ENCODE data around the gene CREB3L1.

The CREB3L1 gene

DNA sequence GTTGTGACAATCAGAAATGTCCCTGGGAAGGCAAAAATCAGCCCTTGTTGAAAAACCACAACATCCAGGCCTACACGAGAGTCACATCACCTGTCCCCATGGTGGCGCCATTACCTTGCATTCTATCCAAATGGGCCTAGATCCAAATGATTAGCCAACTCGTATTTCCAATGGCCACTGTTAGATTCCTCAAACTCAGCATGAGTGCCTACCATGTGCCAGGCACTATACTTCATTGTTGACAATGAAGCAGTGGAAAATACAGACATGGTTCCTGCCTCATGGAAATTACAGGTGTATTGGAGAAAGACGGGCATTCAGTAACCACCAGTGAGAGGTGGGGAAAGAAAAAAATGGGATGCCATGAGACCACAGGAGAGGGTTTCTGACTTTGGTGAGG lies 29.8 kb upstream of the CREB3L1 start:
- TF ChIP-seq, protein P1, sequence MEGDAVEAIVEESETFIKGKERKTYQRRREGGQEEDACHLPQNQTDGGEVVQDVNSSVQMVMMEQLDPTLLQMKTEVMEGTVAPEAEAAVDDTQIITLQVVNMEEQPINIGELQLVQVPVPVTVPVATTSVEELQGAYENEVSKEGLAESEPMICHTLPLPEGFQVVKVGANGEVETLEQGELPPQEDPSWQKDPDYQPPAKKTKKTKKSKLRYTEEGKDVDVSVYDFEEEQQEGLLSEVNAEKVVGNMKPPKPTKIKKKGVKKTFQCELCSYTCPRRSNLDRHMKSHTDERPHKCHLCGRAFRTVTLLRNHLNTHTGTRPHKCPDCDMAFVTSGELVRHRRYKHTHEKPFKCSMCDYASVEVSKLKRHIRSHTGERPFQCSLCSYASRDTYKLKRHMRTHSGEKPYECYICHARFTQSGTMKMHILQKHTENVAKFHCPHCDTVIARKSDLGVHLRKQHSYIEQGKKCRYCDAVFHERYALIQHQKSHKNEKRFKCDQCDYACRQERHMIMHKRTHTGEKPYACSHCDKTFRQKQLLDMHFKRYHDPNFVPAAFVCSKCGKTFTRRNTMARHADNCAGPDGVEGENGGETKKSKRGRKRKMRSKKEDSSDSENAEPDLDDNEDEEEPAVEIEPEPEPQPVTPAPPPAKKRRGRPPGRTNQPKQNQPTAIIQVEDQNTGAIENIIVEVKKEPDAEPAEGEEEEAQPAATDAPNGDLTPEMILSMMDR (conservative IDR thresholded peaks at IDR 0.05; ENCODE audit: low read depth, low read length), result peak; percentile 46; the same call in 1 of the 2 replicates
- H3K79me2 ChIP-seq (ENCODE audit: insufficient read depth, low read depth), result no peaks in the 10 kb centered on the region
- no peak overlapping the region for H2AFZ ChIP-seq (ENCODE audit: low read depth)
- H4K20me1 ChIP-seq (ENCODE audit: insufficient read depth), result no peaks in the 10 kb centered on the region
- H3K4me3 ChIP-seq (IDR thresholded peaks at IDR 0.05; ENCODE audit: insufficient read depth, low read depth, low read length), result no peak overlapping the region
- H3K27ac ChIP-seq, result no peak overlapping the region
- H3K4me1 ChIP-seq (ENCODE audit: low read depth, poor library complexity, severe bottlenecking), result peaks cover 11% of the 10 kb centered on the region
- no peak overlapping the region for H3K4me2 ChIP-seq
- no peaks in the 10 kb centered on the region for H3K27me3 ChIP-seq (ENCODE audit: insufficient read depth, low read depth)
- no peak overlapping the region for H3K9ac ChIP-seq
- no peaks in the 10 kb centered on the region for H3K36me3 ChIP-seq (ENCODE audit: insufficient read depth)

DNA sequence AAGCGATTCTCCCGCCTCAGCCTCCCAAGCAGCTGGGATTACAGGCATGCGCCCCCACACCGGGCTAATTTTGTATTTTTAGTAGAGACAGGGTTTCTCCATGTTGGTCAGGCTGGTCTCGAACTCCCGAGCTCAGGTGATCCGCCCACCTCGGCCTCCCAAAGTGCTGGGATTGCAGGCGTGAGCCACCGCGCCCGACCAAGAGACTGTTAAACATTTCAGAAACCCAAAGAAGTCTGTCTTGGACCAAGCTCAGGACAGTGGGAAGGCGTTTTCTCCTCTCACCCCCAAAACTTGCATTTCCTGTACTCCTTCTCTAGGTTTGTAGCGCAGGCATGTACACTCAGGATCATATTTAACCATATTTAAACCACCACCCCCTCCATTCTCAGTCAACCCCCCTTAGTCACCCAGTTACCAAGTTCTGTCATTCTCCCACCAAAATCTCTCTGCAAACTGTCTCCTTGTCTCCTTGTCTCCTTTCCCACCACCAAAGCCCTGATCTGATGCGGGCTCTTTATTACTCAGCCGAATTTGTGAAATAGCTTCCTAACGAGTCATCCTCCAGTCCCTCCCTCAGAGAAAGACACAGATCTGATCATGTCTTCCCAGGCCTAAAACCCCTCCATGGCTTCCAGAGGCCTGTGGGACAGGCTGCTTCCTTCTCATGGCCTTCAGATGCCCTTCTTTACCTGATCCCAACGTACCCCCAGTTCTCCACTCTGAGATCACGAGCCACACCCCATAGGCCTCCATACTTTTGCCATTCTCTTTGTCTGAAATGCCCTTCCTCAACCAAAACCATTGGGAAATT lies 29.0 kb upstream of the CREB3L1 start:
- Histone ChIP-seq H2AFZ (ENCODE audit: low read depth) (no peak overlapping the region), H3K27ac (no peak overlapping the region), H3K4me2 (no peak overlapping the region), H4K20me1 (ENCODE audit: insufficient read depth) (no peaks in the 10 kb centered on the region), H3K4me1 (ENCODE audit: low read depth, poor library complexity, severe bottlenecking) (peaks cover 8% of the 10 kb centered on the region), H3K4me3 (IDR thresholded peaks at IDR 0.05; ENCODE audit: insufficient read depth, low read depth, low read length) (no peak overlapping the region), H3K79me2 (ENCODE audit: insufficient read depth, low read depth) (no peaks in the 10 kb centered on the region), H3K36me3 (ENCODE audit: insufficient read depth) (no peaks in the 10 kb centered on the region), H3K27me3 (ENCODE audit: insufficient read depth, low read depth) (no peaks in the 10 kb centered on the region), H3K9ac (no peak overlapping the region)
- TF ChIP-seq, protein P1 (conservative IDR thresholded peaks at IDR 0.05; ENCODE audit: low read depth, low read length), result no peak

DNA sequence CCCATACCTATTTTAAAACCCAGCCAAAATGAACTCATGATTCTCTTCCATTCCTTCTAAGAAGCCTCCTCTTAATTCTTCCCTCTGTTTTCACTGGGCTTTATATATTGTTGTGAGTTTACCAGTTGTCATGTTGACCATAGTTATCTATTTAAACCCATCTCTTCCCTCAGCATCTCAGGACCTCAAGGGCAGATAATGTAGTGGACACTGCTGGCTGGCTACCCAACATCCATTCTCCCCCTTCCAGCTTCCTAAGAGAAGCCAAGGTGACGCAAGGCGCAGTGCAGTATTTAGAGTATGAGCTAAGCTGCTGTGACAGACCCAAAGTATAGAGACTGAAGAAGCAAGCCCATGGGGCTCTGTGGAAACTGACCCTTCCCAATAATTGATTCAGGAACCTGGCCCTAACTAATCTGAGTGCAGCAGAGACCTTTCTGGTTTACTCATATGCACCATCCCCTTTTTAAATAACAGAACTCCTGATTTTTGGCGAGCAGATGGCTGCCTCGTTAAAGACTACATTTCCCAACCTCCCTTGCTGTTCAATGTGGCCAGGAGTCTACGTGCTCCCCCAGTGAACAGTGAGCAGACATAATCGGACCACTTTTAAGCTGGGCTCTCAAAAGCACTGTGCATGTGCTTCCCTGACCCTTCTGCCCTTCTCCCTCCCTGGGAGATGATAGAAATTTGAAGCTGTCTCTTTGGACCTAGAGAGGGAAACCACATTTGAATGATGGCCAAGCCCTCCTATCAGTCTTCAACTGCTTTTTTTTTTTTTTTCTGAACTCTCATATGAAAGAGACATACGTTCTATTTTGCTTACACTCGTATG lies 28.1 kb upstream of the CREB3L1 start:
- Histone ChIP-seq H3K9ac (no peak overlapping the region), H3K4me1 (ENCODE audit: low read depth, poor library complexity, severe bottlenecking) (no peaks in the 10 kb centered on the region), H3K4me2 (no peak overlapping the region), H3K4me3 (IDR thresholded peaks at IDR 0.05; ENCODE audit: insufficient read depth, low read depth, low read length) (no peak overlapping the region), H4K20me1 (ENCODE audit: insufficient read depth) (no peaks in the 10 kb centered on the region), H3K79me2 (ENCODE audit: insufficient read depth, low read depth) (no peaks in the 10 kb centered on the region), H3K27me3 (ENCODE audit: insufficient read depth, low read depth) (no peaks in the 10 kb centered on the region), H3K36me3 (ENCODE audit: insufficient read depth) (no peaks in the 10 kb centered on the region), H2AFZ (ENCODE audit: low read depth) (no peak overlapping the region), H3K27ac (no peak overlapping the region)
- TF ChIP-seq, protein P1 (conservative IDR thresholded peaks at IDR 0.05; ENCODE audit: low read depth, low read length), result no peak

DNA sequence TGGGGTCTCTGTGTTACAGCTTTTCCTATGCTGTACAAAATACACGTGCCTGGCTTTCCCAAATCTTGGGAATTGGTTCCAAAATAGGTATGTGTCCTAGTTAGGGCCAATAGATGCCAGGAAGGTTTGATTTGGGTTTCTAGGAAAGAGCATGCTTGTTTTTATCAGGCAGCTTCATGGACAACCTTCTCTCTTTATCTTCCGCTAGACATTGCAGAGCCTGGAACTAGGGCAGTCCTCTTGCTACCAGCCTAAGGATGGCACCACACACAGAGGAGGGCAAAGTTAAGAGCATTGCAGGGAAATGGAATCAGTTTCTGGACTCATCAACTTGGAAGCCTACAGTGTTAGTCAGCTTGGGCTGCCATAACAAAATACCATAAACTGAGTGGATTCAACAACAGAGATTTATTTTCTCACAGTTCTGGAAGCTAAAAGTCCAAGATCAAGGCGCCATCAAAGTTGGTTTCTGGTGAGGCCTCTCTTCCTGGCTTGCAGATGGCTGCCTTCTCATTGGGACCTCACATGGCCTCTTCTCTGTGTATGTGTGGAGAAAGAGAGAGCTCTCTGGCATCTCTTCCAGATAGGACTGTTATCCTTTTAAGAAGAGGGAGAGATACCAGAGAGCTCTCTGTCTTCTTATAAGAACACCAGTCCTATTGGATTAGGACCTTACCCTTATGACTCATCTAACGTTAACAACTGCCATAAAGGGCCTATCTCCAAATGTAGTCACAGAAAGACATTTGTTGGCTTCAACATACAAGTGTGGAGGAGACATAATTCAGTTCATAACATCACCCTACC lies 27.3 kb upstream of the CREB3L1 start:
- H4K20me1 ChIP-seq (ENCODE audit: insufficient read depth), result no peaks in the 10 kb centered on the region
- H3K79me2 ChIP-seq (ENCODE audit: insufficient read depth, low read depth), result no peaks in the 10 kb centered on the region
- no peak overlapping the region for H2AFZ ChIP-seq (ENCODE audit: low read depth)
- H3K4me2 ChIP-seq, result no peak overlapping the region
- H3K36me3 ChIP-seq (ENCODE audit: insufficient read depth), result no peaks in the 10 kb centered on the region
- H3K4me1 ChIP-seq (ENCODE audit: low read depth, poor library complexity, severe bottlenecking), result no peaks in the 10 kb centered on the region
- no peaks in the 10 kb centered on the region for H3K27me3 ChIP-seq (ENCODE audit: insufficient read depth, low read depth)
- no peak overlapping the region for H3K4me3 ChIP-seq (IDR thresholded peaks at IDR 0.05; ENCODE audit: insufficient read depth, low read depth, low read length)
- no peak overlapping the region for H3K9ac ChIP-seq
- TF ChIP-seq, protein P1 (conservative IDR thresholded peaks at IDR 0.05; ENCODE audit: low read depth, low read length), result no peak
- no peak overlapping the region for H3K27ac ChIP-seq

Measured in KMS-11 (cell line).